ENCODE data around the gene GFRA1. TPM values are rescaled to one million over a fixed set of nuclear protein-coding genes. Genes with fewer than 3 reads are reported as not detected.

The GFRA1 gene
- total and polyA plus RNA-seq, 2 donors (not counting 3 experiments of a cell fraction or from before 2014, with no cell fraction given) = 0.22 to 0.88 TPM

DNA sequence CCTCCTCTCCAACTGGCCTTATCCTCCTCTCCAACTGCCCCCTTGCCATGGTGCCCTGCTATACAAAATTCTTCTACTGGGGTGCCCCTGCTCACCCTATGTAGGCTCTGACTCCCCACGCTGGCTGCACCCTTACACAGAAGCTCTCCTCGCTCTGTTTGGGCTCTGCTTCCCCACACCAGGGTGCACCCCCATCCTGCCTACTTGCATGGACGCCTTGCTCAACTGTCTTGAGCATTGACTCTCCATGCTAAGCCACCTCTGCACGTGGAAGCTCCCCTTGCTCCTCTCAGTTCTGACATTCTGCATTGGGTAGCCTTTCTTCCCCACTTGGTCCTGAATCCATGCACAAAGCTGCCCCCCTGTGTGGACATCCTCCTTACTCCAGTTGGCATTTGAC is 231.1 kb downstream of the GFRA1 start:
- Histone ChIP-seq H3K4me2 (ENCODE audit: insufficient read depth, low read length) (no peak overlapping the region), H3K27me3 (ENCODE audit: control insufficient read depth in 2 of 2, insufficient read depth in 2 of 2, low read length in 2 of 2) (no peaks in the 10 kb centered on the region), H4K20me1 (replicated peaks; ENCODE audit: control insufficient read depth, extremely low read depth, insufficient read depth, low read length) (no peaks in the 10 kb centered on the region), H3K9ac (replicated peaks; ENCODE audit: extremely low read depth, insufficient read depth, low read length) (no peak overlapping the region), H3K27ac (ENCODE audit: insufficient read depth, low read depth, low read length) (no peak overlapping the region), H3K9me1 (replicated peaks; ENCODE audit: control insufficient read depth, extremely low read depth, insufficient read depth, low read length) (no peaks in the 10 kb centered on the region), H3K9me3 (replicated peaks; ENCODE audit: control insufficient read depth, insufficient read depth, low read length) (no peaks in the 10 kb centered on the region), H3K4me1 (ENCODE audit: control insufficient read depth, extremely low read depth, insufficient read depth, low read length) (no peaks in the 10 kb centered on the region), H3K36me3 (ENCODE audit: control insufficient read depth in 2 of 2, extremely low read depth in 1 of 2, insufficient read depth in 2 of 2, low read length in 2 of 2) (no peaks in the 10 kb centered on the region), H3K4me3 (replicated peaks in 1 of 3; ENCODE audit: insufficient read depth in 1 of 3, low read depth in 1 of 3, low read length in 3 of 3) (no peak overlapping the region), H2AFZ (ENCODE audit: low read depth, low read length) (no peak overlapping the region), H3K79me2 (ENCODE audit: control insufficient read depth, insufficient read depth, low read length) (no peaks in the 10 kb centered on the region)
- no peak for DNase-seq (ENCODE audit: low read depth, low spot score)
- ChIA-PET POLR2A (no interaction called here), CTCF (no interaction called here)
- FAIRE-seq = no peak
- no TSS peak for BruUV-seq (replicated peaks)
- intact Hi-C loops (cut with micrococcal nuclease) = no loop called here
- dilution Hi-C loops (cut with MboI; ENCODE audit: extremely low pct_ligation_motif_present, low sequenced_read_pairs) = no loop called here
- no peak for TF ChIP-seq POLR2AphosphoS5 (IDR thresholded peaks at IDR 0.05; ENCODE audit: insufficient read depth, low read depth, low read length)
- no peak for TF ChIP-seq FOS (IDR thresholded peaks at IDR 0.05; ENCODE audit: borderline replicate concordance, insufficient read depth, low read length)
- TF ChIP-seq GATA2 (IDR thresholded peaks at IDR 0.05; ENCODE audit: insufficient read depth, insufficient read length, low read depth, low read length) = no peak
- TF ChIP-seq CTCF (IDR thresholded peaks at IDR 0.05; ENCODE audit: extremely low read depth in 1 of 2, insufficient read depth in 1 of 2, low read depth in 1 of 2, low read length in 2 of 2) = no peak
- no peak for TF ChIP-seq EZH2 (IDR thresholded peaks at IDR 0.05; ENCODE audit: borderline replicate concordance, low read depth, low read length, severe bottlenecking)
- no peak for TF ChIP-seq MAX (IDR thresholded peaks at IDR 0.05; ENCODE audit: insufficient read depth, insufficient read length)
- TF ChIP-seq POLR2A (IDR thresholded peaks at IDR 0.05; ENCODE audit: low read depth, low read length) = no peak
- no peak for TF ChIP-seq MYC (IDR thresholded peaks at IDR 0.05; ENCODE audit: low read depth, low read length)
- no peak for TF ChIP-seq JUN (IDR thresholded peaks at IDR 0.05; ENCODE audit: borderline replicate concordance, insufficient read depth, insufficient read length, low read depth)
